SU-DHL-6 (cell line): ENCODE measurements around the gene ARID3C.
A peak's percentile ranks its signal among the peaks of the same experiment; 100 is the strongest.

Experiments
- H2AFZ ChIP-seq: fragments of 200-600 bp; sonication (generic); 2 replicates; pipeline ENCODE4 v1.6.1; 2014; ENCODE audit warnings: low read depth, mild to moderate bottlenecking, moderate library complexity, mixed read lengths, antibody characterized with exemption, low read length; ENCODE audit not compliant: severe bottlenecking
- H3F3A ChIP-seq: fragments of 200-600 bp; shearing (Covaris generic); 2 replicates; pipeline ENCODE4 v1.6.0; 2016; ENCODE audit warnings: antibody characterized with exemption, mild to moderate bottlenecking; ENCODE audit not compliant: insufficient read depth
- H3K27ac ChIP-seq: fragments of 200-600 bp; sonication (generic); 2 replicates; pipeline ENCODE4 v1.5.1; 2016; ENCODE audit warnings: low read depth, mild to moderate bottlenecking, low read length, moderate library complexity, mixed read lengths
- H3K27me3 ChIP-seq: fragments of 200-600 bp; sonication (generic), shearing (Covaris generic); 2 replicates; pipeline ENCODE4 v1.6.0; 2014; ENCODE audit warnings: mild to moderate bottlenecking, low read length
- H3K36me3 ChIP-seq: fragments of 200-600 bp; sonication (generic); 2 replicates; pipeline ENCODE4 v1.6.1; 2014; ENCODE audit warnings: mild to moderate bottlenecking, low read length, mixed read lengths
- H3K4me2 ChIP-seq: fragments of 300-600, 200-600 bp; shearing (Covaris generic), sonication (generic); 2 replicates; pipeline ENCODE4 v1.6.0; 2014; ENCODE audit warnings: low read length, low read depth, mild to moderate bottlenecking; ENCODE audit not compliant: poor library complexity, severe bottlenecking
- H3K4me3 ChIP-seq: fragments of 200-600 bp; sonication (generic); 2 replicates; pipeline ENCODE4 v1.5.1; 2014; ENCODE audit warnings: antibody characterized with exemption, low read length, mild to moderate bottlenecking, mixed read lengths; ENCODE audit not compliant: insufficient read depth, poor library complexity, severe bottlenecking
- H3K79me2 ChIP-seq: fragments of 200-600 bp; sonication (generic); 2 replicates; pipeline ENCODE4 v1.6.1; 2014; ENCODE audit warnings: mild to moderate bottlenecking, low read length, moderate library complexity; ENCODE audit not compliant: insufficient read depth
- H3K9ac ChIP-seq: fragments of 200-600 bp; sonication (generic); 2 replicates; pipeline ENCODE4 v1.7.0; 2014; ENCODE audit warnings: mild to moderate bottlenecking, low read length
- H3K9me2 ChIP-seq: fragments of 200-600 bp; sonication (generic); replicated peaks from 2 replicates; pipeline ENCODE4 v1.6.1; 2014; ENCODE audit warnings: low read length; ENCODE audit not compliant: insufficient read depth
- H3K9me3 ChIP-seq: fragments of 200-600 bp; sonication (generic); 2 replicates; pipeline ENCODE4 v1.6.1; 2014; ENCODE audit warnings: low read length, mixed read lengths; ENCODE audit not compliant: insufficient read depth
- H4K20me1 ChIP-seq: fragments of 200-600 bp; sonication (generic); 2 replicates; pipeline ENCODE4 v1.6.1; 2014; ENCODE audit warnings: low read depth, mild to moderate bottlenecking, antibody characterized with exemption, low read length, moderate library complexity, mixed read lengths
- CTCF ChIP-seq: fragments of 200-600 bp; sonication (generic); IDR thresholded peaks from one replicate; pipeline ENCODE4 v1.5.1; 2017; ENCODE audit warnings: antibody characterized with exemption, mild to moderate bottlenecking, low read length, moderate library complexity; ENCODE audit not compliant: insufficient read depth, poor library complexity, severe bottlenecking
- EZH2phosphoT487 ChIP-seq: fragments of 200-600 bp; sonication (generic), shearing (Covaris generic); conservative IDR thresholded peaks from 2 replicates; pipeline ENCODE4 v1.6.1; 2018; ENCODE audit warnings: mild to moderate bottlenecking, antibody characterized with exemption, low read length, moderate library complexity, mixed read lengths

The ARID3C gene

GRCh38 chr9:34611811-34612787 is 16.8 kb downstream of the ARID3C start, which contains the start of gene RPP25L:
TSS of gene RPP25L (minus strand) at chr9:34612097. CDS start at chr9:34611296, 801 bp downstream.
- no peaks in the 10 kb centered on the region for H3K79me2 ChIP-seq
- H3K9ac ChIP-seq, result peak within 1 kb of the TSS; percentile 74
- peak within 1 kb of the TSS; percentile 80 for H3K4me2 ChIP-seq
- H3K9me2 ChIP-seq, result no peaks in the 10 kb centered on the region
- TF ChIP-seq EZH2phosphoT487 (no peak), CTCF (no peak)
- H4K20me1 ChIP-seq, result no peaks in the 10 kb centered on the region
- H3K36me3 ChIP-seq, result no peaks in the 10 kb centered on the region
- no peaks in the 10 kb centered on the region for H3K27me3 ChIP-seq
- peak within 1 kb of the TSS; percentile 61 for H3K4me3 ChIP-seq
- 0 out of 2 replicates have a peak, but pooled peaks cover 7% of the 10 kb centered on the region for H3F3A ChIP-seq
- peak within 1 kb of the TSS; percentile 41 for H3K27ac ChIP-seq
- H2AFZ ChIP-seq, result peak within 1 kb of the TSS; percentile 76
- no peaks in the 10 kb centered on the region for H3K9me3 ChIP-seq

- no peak for TF ChIP-seq EZH2phosphoT487
- TF ChIP-seq CTCF, result no peak
- Histone ChIP-seq H4K20me1 (no peaks in the 10 kb centered on the region), H3K4me3 (peak overlapping the region; percentile 61), H3K9me3 (no peaks in the 10 kb centered on the region), H3K27ac (peak overlapping the region; percentile 9; the same call in 1 of the 2 replicates), H3K79me2 (no peaks in the 10 kb centered on the region), H3K27me3 (no peaks in the 10 kb centered on the region), H3K9me2 (no peaks in the 10 kb centered on the region), H3K9ac (peak overlapping the region; percentile 74), H2AFZ (peak overlapping the region; percentile 76), H3K4me2 (peak overlapping the region; percentile 80), H3K36me3 (no peaks in the 10 kb centered on the region), H3F3A (0 out of 2 replicates have a peak, but pooled peaks cover 7% of the 10 kb centered on the region)
Measured at GRCh38 chr9:34611251-34611810, 17.5 kb downstream of the ARID3C start.

GRCh38 chr9:34610434-34611206 is 18.2 kb downstream of the ARID3C start:
- TF ChIP-seq EZH2phosphoT487 (no peak), CTCF (no peak)
- H2AFZ ChIP-seq, result no peak overlapping the region
- no peaks in the 10 kb centered on the region for H3K9me2 ChIP-seq
- H3K9ac ChIP-seq, result peak overlapping the region; percentile 74; the same call in 1 of the 2 replicates
- no peaks in the 10 kb centered on the region for H3K36me3 ChIP-seq
- no peak overlapping the region for H3K27ac ChIP-seq
- peak overlapping the region; percentile 80 for H3K4me2 ChIP-seq
- no peaks in the 10 kb centered on the region for H3K9me3 ChIP-seq
- peak overlapping the region; percentile 61 for H3K4me3 ChIP-seq
- 0 out of 2 replicates have a peak, but pooled peaks cover 7% of the 10 kb centered on the region for H3F3A ChIP-seq
- H3K79me2 ChIP-seq, result no peaks in the 10 kb centered on the region
- no peaks in the 10 kb centered on the region for H3K27me3 ChIP-seq
- H4K20me1 ChIP-seq, result no peaks in the 10 kb centered on the region
